ENCODE data around the gene SYNGR1. TPM values are rescaled to one million over a fixed set of nuclear protein-coding genes. Genes with fewer than 3 reads are reported as not detected.

Gene SYNGR1
- total RNA-seq: 10 to 100 TPM in 1 of 2 experiments, 1 to 10 TPM in 1; 4.2 to 16.0 TPM

DNA sequence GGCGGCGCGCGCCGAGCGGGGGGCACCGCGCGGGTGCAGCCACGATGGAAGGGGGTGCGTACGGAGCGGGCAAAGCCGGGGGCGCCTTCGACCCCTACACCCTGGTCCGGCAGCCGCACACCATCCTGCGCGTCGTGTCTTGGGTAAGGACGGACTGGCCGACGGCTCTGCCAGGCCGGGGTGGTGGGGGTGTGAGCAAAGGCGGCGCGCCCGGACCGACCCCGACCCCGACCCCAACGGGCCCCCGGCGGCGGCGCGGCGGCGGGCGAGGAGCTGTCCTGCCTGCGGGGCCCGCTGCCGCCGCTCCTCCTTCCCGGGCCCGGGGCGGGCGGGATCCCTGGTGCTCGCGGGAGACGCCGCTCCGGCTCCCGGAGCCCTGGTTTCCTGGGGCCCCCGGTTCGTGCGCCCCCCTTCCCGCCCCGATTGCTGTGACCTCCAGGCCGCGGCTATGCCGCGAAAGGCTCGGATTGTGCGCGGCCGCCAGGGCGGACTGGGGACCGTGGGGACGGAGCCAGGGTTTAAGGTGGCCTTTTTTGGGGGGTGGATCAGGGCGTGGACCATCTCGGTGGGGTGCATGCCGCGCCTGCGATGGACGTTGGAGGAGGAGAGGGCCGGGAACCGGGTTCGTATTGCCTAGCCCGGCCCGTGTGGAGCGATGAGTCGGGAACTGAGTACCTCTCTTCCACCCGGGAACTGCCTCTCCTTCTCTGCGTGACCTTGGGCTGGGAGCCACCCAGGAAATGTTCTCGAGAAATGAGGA is at the start of gene SYNGR1:
TSS of gene SYNGR1 (plus strand) at position 25 of the 760 bp plus-strand sequence. CDS start at position 45, 20 bp downstream.
- peaks cover 31% of the 10 kb centered on the region for H3K27me3 Mint-ChIP-seq
- ATAC-seq (peak; percentile 18), DNase-seq (no peak)
- peaks cover 31% of the 10 kb centered on the region for H3K4me1 Mint-ChIP-seq
- no peaks in the 10 kb centered on the region for H3K36me3 Mint-ChIP-seq
- peak within 1 kb of the TSS; percentile 81 for H3K27ac Mint-ChIP-seq
- CTCF ChIA-PET: interaction anchor here (0.6 to 1.6 kb wide), 3 partner anchors 8 to 164 kb away, joined by 3 to 6 read pairs (median 4); partner anchors contain the start of gene TAB1
- peak within 1 kb of the TSS; percentile 72 for H3K4me3 Mint-ChIP-seq
- H3K9me3 Mint-ChIP-seq (ENCODE audit: low read depth): no peaks in the 10 kb centered on the region

GRCh38 chr22:39300186-39300830 is 49.5 kb upstream of the SYNGR1 start:
- Mint-ChIP-seq H3K4me1 (peaks cover 3% of the 10 kb centered on the region), H3K36me3 (no peaks in the 10 kb centered on the region), H3K9me3 (ENCODE audit: low read depth) (no peaks in the 10 kb centered on the region), H3K27ac (no peak overlapping the region), H3K4me3 (no peak overlapping the region), H3K27me3 (peaks cover 31% of the 10 kb centered on the region)
- CTCF ChIA-PET: interaction anchor here (0.7 to 1.9 kb wide), 5 partner anchors 16 to 165 kb away, joined by 3 to 9 read pairs (median 3); no protein-coding TSS in a partner anchor
- ATAC-seq (no peak), DNase-seq (no peak)

DNA sequence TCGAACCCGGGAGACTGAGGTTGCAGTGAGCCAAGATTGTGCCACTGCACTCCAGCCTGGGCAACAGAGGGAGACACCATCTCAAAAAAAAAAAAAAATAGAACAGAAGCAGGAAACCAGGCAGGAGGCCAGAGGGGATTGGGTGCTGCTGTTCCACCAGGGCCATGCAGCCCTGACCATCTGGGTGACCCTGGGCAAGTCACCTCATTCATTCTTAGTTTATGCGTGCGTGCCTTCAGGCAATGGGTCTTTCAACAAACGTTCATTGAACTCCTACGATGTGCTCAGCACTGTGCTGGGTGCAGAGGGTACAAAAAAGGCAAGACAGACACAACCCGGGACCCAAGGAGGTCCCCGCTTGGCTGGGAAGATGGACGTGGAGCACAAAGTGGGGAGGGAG is 48.7 kb upstream of the SYNGR1 start:
- DNase-seq: no peak
- no peaks in the 10 kb centered on the region for H3K9me3 Mint-ChIP-seq (ENCODE audit: low read depth)
- H3K4me3 Mint-ChIP-seq: no peak overlapping the region
- no peak overlapping the region for H3K27ac Mint-ChIP-seq
- H3K36me3 Mint-ChIP-seq: no peaks in the 10 kb centered on the region
- no peak for ATAC-seq
- peaks cover 3% of the 10 kb centered on the region for H3K4me1 Mint-ChIP-seq
- CTCF ChIA-PET: interaction anchor here (1.4 to 1.9 kb wide), 2 partner anchors 15 to 130 kb away, joined by 3 to 9 read pairs; no protein-coding TSS in a partner anchor
- peaks cover 31% of the 10 kb centered on the region for H3K27me3 Mint-ChIP-seq

GRCh38 chr22:39301926-39302325 is 47.9 kb upstream of the SYNGR1 start:
- CTCF ChIA-PET: interaction anchor here (6.9 kb wide), 1 partner anchor 130 kb away, joined by 118 read pairs; no protein-coding TSS in a partner anchor
- Mint-ChIP-seq H3K27ac (no peak overlapping the region), H3K4me1 (peaks cover 3% of the 10 kb centered on the region), H3K4me3 (no peak overlapping the region), H3K27me3 (peaks cover 31% of the 10 kb centered on the region), H3K9me3 (ENCODE audit: low read depth) (no peaks in the 10 kb centered on the region), H3K36me3 (no peaks in the 10 kb centered on the region)
- no peak for ATAC-seq
- DNase-seq: no peak

- ATAC-seq (no peak), DNase-seq (no peak)
- CTCF ChIA-PET: interaction anchor here (0.9 to 6.9 kb wide), 3 partner anchors 15 to 227 kb away, joined by 4 to 118 read pairs (median 12); no protein-coding TSS in a partner anchor
- Mint-ChIP-seq H3K9me3 (ENCODE audit: low read depth) (no peaks in the 10 kb centered on the region), H3K4me1 (peaks cover 3% of the 10 kb centered on the region), H3K27me3 (peaks cover 31% of the 10 kb centered on the region), H3K36me3 (no peaks in the 10 kb centered on the region), H3K27ac (no peak overlapping the region), H3K4me3 (no peak overlapping the region)
Measured at GRCh38 chr22:39302431-39302960, 47.3 kb upstream of the SYNGR1 start.

- Mint-ChIP-seq H3K4me3 (no peak overlapping the region), H3K27me3 (peaks cover 28% of the 10 kb centered on the region), H3K9me3 (ENCODE audit: low read depth) (no peaks in the 10 kb centered on the region), H3K36me3 (no peaks in the 10 kb centered on the region), H3K4me1 (peaks cover 4% of the 10 kb centered on the region), H3K27ac (no peak overlapping the region)
- CTCF ChIA-PET: interaction anchor here (0.9 to 6.9 kb wide), 3 partner anchors 14 to 226 kb away, joined by 4 to 118 read pairs (median 12); no protein-coding TSS in a partner anchor
- ATAC-seq (no peak), DNase-seq (no peak)
Measured at GRCh38 chr22:39303358-39303757, 46.4 kb upstream of the SYNGR1 start.

DNA sequence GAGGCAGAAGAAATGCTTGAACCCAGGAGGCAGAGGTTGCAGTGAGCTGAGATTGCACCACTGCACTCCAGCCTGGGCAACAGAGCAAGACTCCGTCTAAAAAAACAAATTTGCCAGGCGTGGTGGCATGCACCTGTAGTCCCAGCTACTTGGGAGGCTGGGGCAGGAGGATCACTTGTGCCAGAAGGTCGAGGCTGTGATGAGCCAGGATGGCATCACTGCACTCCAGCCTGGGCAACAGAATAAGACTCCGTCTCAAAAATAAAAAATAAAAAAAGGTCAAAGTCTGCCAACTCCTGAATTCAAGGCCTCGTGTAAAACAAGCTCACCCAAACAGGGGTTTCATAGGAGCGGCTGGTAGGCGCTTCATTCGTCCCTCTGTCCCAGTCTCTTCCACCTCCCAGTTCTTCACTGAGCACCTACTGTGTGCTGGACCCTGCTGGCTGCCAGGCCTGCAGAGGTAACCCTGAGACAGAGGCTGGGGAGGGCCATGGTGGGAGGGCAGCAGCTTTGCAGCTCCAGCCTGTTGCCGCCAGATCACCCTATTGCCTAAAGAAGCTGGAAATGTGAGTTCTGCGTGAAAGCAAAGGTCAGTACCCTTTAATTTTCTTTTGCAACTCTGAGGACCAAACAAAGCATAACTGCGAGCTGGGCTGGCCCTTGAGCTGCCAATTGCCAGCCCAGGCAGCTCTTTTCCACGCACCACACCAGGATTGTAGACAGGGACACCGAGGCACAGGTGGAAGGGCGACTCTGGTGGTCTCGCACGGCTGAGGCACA is 45.7 kb upstream of the SYNGR1 start:
- CTCF ChIA-PET: interaction anchor here (0.7 to 6.9 kb wide), 3 partner anchors 13 to 433 kb away, joined by 5 to 118 read pairs (median 12); no protein-coding TSS in a partner anchor
- Mint-ChIP-seq H3K9me3 (ENCODE audit: low read depth) (no peaks in the 10 kb centered on the region), H3K27me3 (peaks cover 27% of the 10 kb centered on the region), H3K27ac (no peak overlapping the region), H3K4me3 (no peak overlapping the region), H3K4me1 (peaks cover 7% of the 10 kb centered on the region), H3K36me3 (no peaks in the 10 kb centered on the region)
- ATAC-seq (no peak), DNase-seq (no peak)

DNA sequence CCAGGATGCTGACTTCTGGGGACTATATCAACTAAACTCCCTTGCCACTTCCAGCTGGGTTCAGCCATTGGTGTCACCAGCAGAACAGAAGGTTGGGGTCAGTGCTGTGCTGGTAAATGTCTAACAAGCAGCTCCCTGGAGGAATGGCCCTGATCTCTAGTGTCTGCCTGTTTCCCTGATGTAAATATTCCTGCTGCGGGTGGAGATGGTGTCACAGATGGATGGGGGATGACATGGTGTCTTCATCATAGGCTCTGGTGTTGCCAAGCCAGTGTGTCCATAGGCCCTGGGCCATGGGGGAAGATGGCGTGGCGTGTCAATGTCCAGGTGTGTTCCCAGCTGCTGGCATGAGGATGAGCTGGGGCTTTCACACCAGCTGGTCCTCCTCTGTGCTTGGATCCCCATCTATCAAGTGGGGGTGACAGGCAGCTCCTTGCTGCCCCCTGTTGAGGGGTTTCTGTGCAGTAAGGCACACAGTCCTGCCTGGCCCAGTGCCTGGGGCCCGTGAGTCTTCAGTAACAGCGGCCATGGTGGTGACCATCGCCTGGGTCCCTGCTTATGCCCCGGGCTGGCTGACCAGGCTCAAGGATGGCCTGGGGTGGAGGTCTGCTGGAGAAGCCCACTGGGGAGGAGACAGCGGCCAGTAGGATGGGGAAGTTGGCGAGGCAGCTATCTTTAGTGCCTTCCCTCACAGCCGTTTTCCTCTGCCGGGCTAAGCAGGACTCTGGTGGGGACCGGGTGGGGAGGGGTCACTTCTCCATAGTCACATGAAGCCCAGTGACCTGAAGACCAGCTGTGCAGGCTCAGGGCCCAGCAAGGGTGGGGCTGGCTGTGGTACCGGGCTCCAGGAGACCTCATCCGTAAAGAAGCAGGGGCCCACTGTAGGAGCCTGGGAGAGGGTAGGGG is 43.1 kb upstream of the SYNGR1 start:
- Mint-ChIP-seq H3K27ac (no peak overlapping the region), H3K4me3 (no peak overlapping the region)
- peak; percentile 27 for ATAC-seq

GRCh38 chr22:39308614-39309363 is 41.0 kb upstream of the SYNGR1 start:
- Mint-ChIP-seq H3K27ac (peak overlapping the region; percentile 17), H3K4me1 (peaks cover 18% of the 10 kb centered on the region), H3K9me3 (ENCODE audit: low read depth) (no peaks in the 10 kb centered on the region), H3K36me3 (peaks cover 21% of the 10 kb centered on the region), H3K4me3 (no peak overlapping the region), H3K27me3 (no peaks in the 10 kb centered on the region)
- CTCF ChIA-PET: interaction anchor here (1.0 to 12.8 kb wide), 4 partner anchors 9 to 137 kb away, joined by 4 to 254 read pairs (median 62); no protein-coding TSS in a partner anchor
- no peak for DNase-seq
- no peak for ATAC-seq

More for the DNA sequence above, 43.1 kb upstream of the SYNGR1 start:
- Mint-ChIP-seq H3K9me3 (ENCODE audit: low read depth) (no peaks in the 10 kb centered on the region), H3K36me3 (peaks cover 4% of the 10 kb centered on the region), H3K4me1 (peaks cover 11% of the 10 kb centered on the region), H3K27me3 (peaks cover 4% of the 10 kb centered on the region)
- peak; percentile 68 for DNase-seq
- CTCF ChIA-PET: interaction anchor here (0.6 to 6.9 kb wide), 16 partner anchors 8 to 538 kb away, joined by 3 to 118 read pairs (median 4); no protein-coding TSS in a partner anchor

DNA sequence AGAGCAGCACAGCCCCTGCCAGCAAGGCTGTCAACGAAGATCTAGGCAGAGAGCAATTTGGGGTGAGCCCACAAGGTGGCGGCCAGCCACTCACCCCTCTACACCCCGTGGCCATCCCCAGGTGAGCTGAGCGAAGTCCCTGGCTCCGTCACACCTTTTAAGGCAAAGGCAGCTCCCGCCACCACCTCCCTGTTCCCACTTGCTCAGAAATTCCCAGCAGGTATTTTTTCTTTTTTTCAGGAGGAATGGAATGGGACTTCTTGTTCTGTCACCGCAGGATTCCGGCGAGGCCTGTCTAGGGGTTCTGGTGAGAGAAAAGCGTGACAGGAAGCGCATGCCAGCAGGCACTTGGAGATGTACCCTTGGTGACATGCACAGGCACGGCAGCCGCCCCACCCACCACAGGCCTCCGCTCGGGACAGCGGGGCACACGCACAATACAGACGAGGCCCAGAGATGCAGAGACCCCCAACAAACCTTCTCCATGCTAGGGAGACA is 40.4 kb upstream of the SYNGR1 start:
- DNase-seq: no peak
- no peak for ATAC-seq
- peaks cover 26% of the 10 kb centered on the region for H3K36me3 Mint-ChIP-seq
- CTCF ChIA-PET: interaction anchor here (1.0 to 12.8 kb wide), 4 partner anchors 8 to 145 kb away, joined by 4 to 254 read pairs (median 6); no protein-coding TSS in a partner anchor
- peak overlapping the region; percentile 17 for H3K27ac Mint-ChIP-seq
- H3K4me3 Mint-ChIP-seq: no peak overlapping the region
- no peaks in the 10 kb centered on the region for H3K27me3 Mint-ChIP-seq
- peaks cover 22% of the 10 kb centered on the region for H3K4me1 Mint-ChIP-seq
- H3K9me3 Mint-ChIP-seq (ENCODE audit: low read depth): no peaks in the 10 kb centered on the region
